ENCODE results near the gene SLC6A17.

SLC6A17 gene

GRCh38 chr1:110224240-110224995 is 74.1 kb downstream of the SLC6A17 start:
- no peak for DNase-seq

GRCh38 chr1:110225212-110225611 is 74.9 kb downstream of the SLC6A17 start:
- DNase-seq = no peak

- DNase-seq = no peak
Measured at GRCh38 chr1:110225756-110226404, 75.6 kb downstream of the SLC6A17 start.

- DNase-seq = no peak
Measured at GRCh38 chr1:110227774-110228173, 77.5 kb downstream of the SLC6A17 start.

- DNase-seq = no peak
Measured at GRCh38 chr1:110228381-110228780, 78.1 kb downstream of the SLC6A17 start.

- no peak for DNase-seq
Measured at GRCh38 chr1:110228869-110229268, 78.6 kb downstream of the SLC6A17 start.

GRCh38 chr1:110229348-110230001 is 79.2 kb downstream of the SLC6A17 start:
- no peak for DNase-seq

- no peak for DNase-seq
Measured at GRCh38 chr1:110230381-110231199, 80.3 kb downstream of the SLC6A17 start.

- DNase-seq = peak; percentile 65
Measured at GRCh38 chr1:110233861-110234260, 83.6 kb downstream of the SLC6A17 start.

GRCh38 chr1:110234691-110235090 is 84.4 kb downstream of the SLC6A17 start:
- DNase-seq = no peak

GRCh38 chr1:110235181-110235833 is 85.0 kb downstream of the SLC6A17 start:
- peak; percentile 87 for DNase-seq

- DNase-seq = no peak
Measured at GRCh38 chr1:110235834-110236682, 85.8 kb downstream of the SLC6A17 start.

GRCh38 chr1:110237386-110238152 is 87.3 kb downstream of the SLC6A17 start:
- no peak for DNase-seq

GRCh38 chr1:110239441-110240430 is 89.4 kb downstream of the SLC6A17 start:
- DNase-seq = no peak

GRCh38 chr1:110240476-110241210 is 90.3 kb downstream of the SLC6A17 start:
- DNase-seq = no peak

GRCh38 chr1:110241516-110241915 is 91.2 kb downstream of the SLC6A17 start:
- DNase-seq = no peak

GRCh38 chr1:110242062-110242461 is 91.8 kb downstream of the SLC6A17 start:
- DNase-seq = no peak

- no peak for DNase-seq
Measured at GRCh38 chr1:110242731-110243130, 92.4 kb downstream of the SLC6A17 start.

GRCh38 chr1:110243146-110243545 is 92.9 kb downstream of the SLC6A17 start:
- DNase-seq = no peak

All from NCI-H446 treated with DMSO at 0.1 percent for 48 hours (cell line).